ENCODE measurements around the gene APBB2. TPM values are rescaled to one million over a fixed set of nuclear protein-coding genes. Genes with fewer than 3 reads are reported as not detected.

The APBB2 gene
- total RNA-seq, 2 donors from 2014 or later: 17.4 to 56.6 TPM

DNA sequence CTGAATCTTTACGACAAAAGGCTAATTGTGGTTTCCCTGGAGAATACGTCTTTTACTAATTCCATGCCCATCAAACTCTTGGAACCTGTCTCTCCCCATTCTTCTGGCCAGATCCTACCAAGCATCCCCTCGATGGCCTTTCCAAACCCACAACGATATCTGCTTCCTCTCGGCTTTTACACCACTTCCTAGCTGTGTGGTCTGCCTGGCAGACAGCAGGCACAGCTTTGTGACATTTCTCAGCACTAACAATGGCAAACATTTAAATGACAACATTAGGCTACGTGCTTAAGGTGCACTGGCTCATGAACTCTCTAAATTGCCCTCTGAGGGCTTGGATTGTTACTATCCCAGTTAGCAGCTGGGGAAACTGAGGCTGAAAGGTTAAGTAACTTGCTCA, 323.6 kb downstream of the APBB2 start:
- H3K27me3 ChIP-seq (replicated peaks; ENCODE audit: insufficient read depth): no peaks in the 10 kb centered on the region
- DNase-seq (ENCODE audit: low spot score): no peak
- no peak overlapping the region for H3K27ac ChIP-seq
- no peaks in the 10 kb centered on the region for H3K36me3 ChIP-seq
- H3K4me1 ChIP-seq (replicated peaks): no peaks in the 10 kb centered on the region
- no peaks in the 10 kb centered on the region for H3K9me3 ChIP-seq
- no peak overlapping the region for H3K4me3 ChIP-seq
- TF ChIP-seq POLR2A (IDR thresholded peaks at IDR 0.05): no peak
- TF ChIP-seq POLR2AphosphoS5 (IDR thresholded peaks at IDR 0.05): no peak
- no peak for TF ChIP-seq CTCF (IDR thresholded peaks at IDR 0.05)
- WGBS: 73% methylated on average over 6 of the region's 6 CpGs
- intact Hi-C loops (cut with DNase I): loop anchor here (10.0 kb wide), 1 partner anchor 156 kb away; no protein-coding TSS in a partner anchor

GRCh38 chr4:40890199-40890598, 324.1 kb downstream of the APBB2 start:
- no peak overlapping the region for H3K27ac ChIP-seq
- no peak overlapping the region for H3K4me3 ChIP-seq
- no peak for DNase-seq (ENCODE audit: low spot score)
- H3K4me1 ChIP-seq (replicated peaks): no peaks in the 10 kb centered on the region
- WGBS: 93% methylated on average over 18 of the region's 18 CpGs
- TF ChIP-seq CTCF (IDR thresholded peaks at IDR 0.05) (no peak), POLR2A (IDR thresholded peaks at IDR 0.05) (no peak), POLR2AphosphoS5 (IDR thresholded peaks at IDR 0.05) (no peak)
- intact Hi-C loops (cut with DNase I): loop anchor here (10.0 kb wide), 1 partner anchor 155 kb away; no protein-coding TSS in a partner anchor
- H3K9me3 ChIP-seq: no peaks in the 10 kb centered on the region
- no peaks in the 10 kb centered on the region for H3K36me3 ChIP-seq
- H3K27me3 ChIP-seq (replicated peaks; ENCODE audit: insufficient read depth): no peaks in the 10 kb centered on the region

DNA sequence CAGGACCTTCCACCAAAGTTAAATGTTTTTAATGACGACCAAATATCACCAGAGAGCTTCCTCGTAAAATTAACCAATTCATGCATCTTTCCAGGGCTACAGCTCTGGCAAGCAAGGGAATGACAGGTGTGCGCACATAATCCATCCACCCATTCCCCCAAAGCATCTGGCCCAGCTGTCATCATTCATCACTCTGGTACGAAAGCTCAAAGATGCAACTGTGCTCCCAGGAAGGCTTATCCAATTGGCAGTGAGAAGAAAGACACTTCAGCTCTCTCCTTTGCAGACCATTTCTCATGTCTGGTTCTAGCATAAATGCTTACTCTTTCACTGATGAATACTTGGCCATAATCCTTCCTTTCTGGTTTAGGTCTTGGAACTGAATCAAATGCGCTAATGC, 325.4 kb downstream of the APBB2 start:
- H3K9me3 ChIP-seq: no peaks in the 10 kb centered on the region
- intact Hi-C loops (cut with DNase I): no loop called here
- 92% methylated on average over 5 of the region's 5 CpGs for WGBS

GRCh38 chr4:40887764-40888131, 326.6 kb downstream of the APBB2 start:
- Histone ChIP-seq H3K9me3 (no peaks in the 10 kb centered on the region), H3K27me3 (replicated peaks; ENCODE audit: insufficient read depth) (no peaks in the 10 kb centered on the region), H3K4me1 (replicated peaks) (no peaks in the 10 kb centered on the region), H3K4me3 (no peak overlapping the region), H3K36me3 (no peaks in the 10 kb centered on the region), H3K27ac (no peak overlapping the region)
- no peak for DNase-seq (ENCODE audit: low spot score)
- intact Hi-C loops (cut with DNase I): no loop called here
- TF ChIP-seq CTCF (IDR thresholded peaks at IDR 0.05) (no peak), POLR2A (IDR thresholded peaks at IDR 0.05) (no peak), POLR2AphosphoS5 (IDR thresholded peaks at IDR 0.05) (no peak)
- 81% methylated on average over 10 of the region's 10 CpGs for WGBS

More for the DNA sequence above, 325.4 kb downstream of the APBB2 start:
- Histone ChIP-seq H3K4me1 (replicated peaks) (no peaks in the 10 kb centered on the region), H3K36me3 (no peaks in the 10 kb centered on the region), H3K27ac (no peak overlapping the region), H3K4me3 (no peak overlapping the region), H3K27me3 (replicated peaks; ENCODE audit: insufficient read depth) (no peaks in the 10 kb centered on the region)
- no peak for TF ChIP-seq POLR2AphosphoS5 (IDR thresholded peaks at IDR 0.05)
- TF ChIP-seq CTCF (IDR thresholded peaks at IDR 0.05): no peak
- no peak for TF ChIP-seq POLR2A (IDR thresholded peaks at IDR 0.05)
- DNase-seq (ENCODE audit: low spot score): no peak

- intact Hi-C loops (cut with DNase I): no loop called here
- no peaks in the 10 kb centered on the region for H3K9me3 ChIP-seq
- no peaks in the 10 kb centered on the region for H3K36me3 ChIP-seq
- no peak overlapping the region for H3K4me3 ChIP-seq
- TF ChIP-seq POLR2AphosphoS5 (IDR thresholded peaks at IDR 0.05) (no peak), POLR2A (IDR thresholded peaks at IDR 0.05) (no peak), CTCF (IDR thresholded peaks at IDR 0.05) (no peak)
- DNase-seq (ENCODE audit: low spot score): no peak
- WGBS: 92% methylated on average over 7 of the region's 7 CpGs
- no peaks in the 10 kb centered on the region for H3K27me3 ChIP-seq (replicated peaks; ENCODE audit: insufficient read depth)
- H3K4me1 ChIP-seq (replicated peaks): no peaks in the 10 kb centered on the region
- no peak overlapping the region for H3K27ac ChIP-seq
These were observed 327.2 kb downstream of the APBB2 start for GRCh38 chr4:40886931-40887763.

Measured in prostate gland (tissue), 2 donors.